ENCODE data around the gene LRRC75A. TPM values are rescaled to one million over a fixed set of nuclear protein-coding genes. Genes with fewer than 3 reads are reported as not detected.
"Not testable (repeated sequence)": the region's sequence is repeated elsewhere in the genome, so short reads cannot be mapped to it uniquely, and the experiment has no call there.

LRRC75A gene
- total RNA-seq, 1 donor from 2014 or later = 0.96 TPM

DNA sequence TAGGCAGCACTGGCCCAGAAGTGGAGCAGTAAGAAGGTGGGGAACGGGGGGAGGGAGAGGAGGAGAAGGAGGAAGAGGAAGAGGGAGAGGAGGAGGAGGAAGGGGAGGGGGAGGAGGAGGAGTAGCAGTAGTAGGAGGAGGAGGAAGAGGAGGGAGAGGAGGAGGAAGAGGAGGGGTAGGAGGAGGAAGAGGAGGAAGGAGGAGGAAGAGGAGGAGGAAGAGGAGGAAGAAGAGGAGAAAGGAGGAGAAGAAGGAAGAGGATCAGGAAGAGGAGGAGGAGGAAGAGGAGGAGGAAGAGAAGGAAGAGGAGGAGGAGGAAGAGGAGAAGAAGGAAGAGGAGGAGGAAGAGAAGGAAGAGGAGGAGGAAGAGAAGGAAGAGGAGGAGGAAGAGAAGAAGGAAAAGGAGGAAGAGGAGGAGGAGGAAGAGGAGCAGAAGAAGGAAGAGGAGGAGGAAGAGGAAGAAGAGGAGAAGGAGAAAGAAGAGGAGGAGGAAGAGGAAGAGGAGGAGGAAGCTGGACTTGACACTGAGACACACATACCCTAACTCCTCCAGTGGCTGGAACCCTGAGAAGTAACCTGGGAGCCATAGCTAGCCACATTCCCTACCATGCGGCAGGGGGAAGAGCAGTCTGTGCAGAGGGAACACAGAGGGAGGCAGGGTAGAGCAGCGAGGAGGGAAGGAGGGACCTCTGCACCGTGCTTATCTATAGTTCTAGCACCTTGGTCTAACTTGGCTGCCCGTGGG lies 35.8 kb downstream of the LRRC75A start:
- Histone ChIP-seq H3K27ac (replicated peaks) (no peak overlapping the region), H3K4me1 (peaks cover 17% of the 10 kb centered on the region), H3K4me3 (no peak overlapping the region), H3K36me3 (no peaks in the 10 kb centered on the region), H3K27me3 (ENCODE audit: low read depth) (no peaks in the 10 kb centered on the region), H3K9me3 (replicated peaks) (no peaks in the 10 kb centered on the region)
- TF ChIP-seq, protein P1, sequence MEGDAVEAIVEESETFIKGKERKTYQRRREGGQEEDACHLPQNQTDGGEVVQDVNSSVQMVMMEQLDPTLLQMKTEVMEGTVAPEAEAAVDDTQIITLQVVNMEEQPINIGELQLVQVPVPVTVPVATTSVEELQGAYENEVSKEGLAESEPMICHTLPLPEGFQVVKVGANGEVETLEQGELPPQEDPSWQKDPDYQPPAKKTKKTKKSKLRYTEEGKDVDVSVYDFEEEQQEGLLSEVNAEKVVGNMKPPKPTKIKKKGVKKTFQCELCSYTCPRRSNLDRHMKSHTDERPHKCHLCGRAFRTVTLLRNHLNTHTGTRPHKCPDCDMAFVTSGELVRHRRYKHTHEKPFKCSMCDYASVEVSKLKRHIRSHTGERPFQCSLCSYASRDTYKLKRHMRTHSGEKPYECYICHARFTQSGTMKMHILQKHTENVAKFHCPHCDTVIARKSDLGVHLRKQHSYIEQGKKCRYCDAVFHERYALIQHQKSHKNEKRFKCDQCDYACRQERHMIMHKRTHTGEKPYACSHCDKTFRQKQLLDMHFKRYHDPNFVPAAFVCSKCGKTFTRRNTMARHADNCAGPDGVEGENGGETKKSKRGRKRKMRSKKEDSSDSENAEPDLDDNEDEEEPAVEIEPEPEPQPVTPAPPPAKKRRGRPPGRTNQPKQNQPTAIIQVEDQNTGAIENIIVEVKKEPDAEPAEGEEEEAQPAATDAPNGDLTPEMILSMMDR (IDR thresholded peaks at IDR 0.05; ENCODE audit: borderline replicate concordance) = no peak
- intact Hi-C loops (cut with micrococcal nuclease) = no loop called here
- DNase-seq = no peak

DNA sequence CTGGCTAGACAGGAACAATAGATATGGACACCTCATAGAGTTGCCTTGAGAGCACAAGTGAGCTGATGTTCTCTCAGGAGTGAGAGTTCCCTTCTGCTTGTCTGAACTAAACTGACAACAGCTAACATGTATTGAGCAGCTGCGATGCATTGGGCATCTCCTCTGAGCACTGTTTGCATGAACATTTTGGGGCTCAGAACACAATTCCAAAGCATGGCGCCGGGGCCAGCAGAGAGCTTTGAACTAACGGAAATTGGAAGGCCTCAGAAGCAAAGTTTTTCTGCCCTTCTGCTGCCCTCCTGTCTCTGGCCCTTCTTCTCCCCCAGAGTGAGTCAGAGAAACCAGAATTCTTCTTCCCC lies 38.5 kb downstream of the LRRC75A start:
- intact Hi-C loops (cut with micrococcal nuclease) = loop anchor here (5.0 kb wide), 1 partner anchor 69 kb away; no protein-coding TSS in a partner anchor
- TF ChIP-seq, protein P1 (IDR thresholded peaks at IDR 0.05; ENCODE audit: borderline replicate concordance) = no peak

GRCh38 chr17:16452268-16452667 lies 39.7 kb downstream of the LRRC75A start:
- H3K36me3 ChIP-seq = peaks cover 14% of the 10 kb centered on the region
- not testable (repeated sequence) for H3K4me1 ChIP-seq; DNase-seq; H3K4me3 ChIP-seq; H3K27me3 ChIP-seq (ENCODE audit: low read depth); H3K27ac ChIP-seq (replicated peaks); H3K9me3 ChIP-seq (replicated peaks)
- intact Hi-C loops (cut with micrococcal nuclease) = loop anchor here (5.0 kb wide), 1 partner anchor 70 kb away; no protein-coding TSS in a partner anchor

More for the DNA sequence above, 38.5 kb downstream of the LRRC75A start:
- no peak overlapping the region for H3K4me3 ChIP-seq
- peaks cover 7% of the 10 kb centered on the region for H3K36me3 ChIP-seq
- H3K27me3 ChIP-seq (ENCODE audit: low read depth) = no peaks in the 10 kb centered on the region
- no peaks in the 10 kb centered on the region for H3K9me3 ChIP-seq (replicated peaks)
- no peak for DNase-seq
- H3K4me1 ChIP-seq = no peaks in the 10 kb centered on the region
- no peak overlapping the region for H3K27ac ChIP-seq (replicated peaks)

- H3K36me3 ChIP-seq = peaks cover 20% of the 10 kb centered on the region
- H3K27ac ChIP-seq (replicated peaks) = no peak overlapping the region
- intact Hi-C loops (cut with micrococcal nuclease) = loop anchor here (5.0 kb wide), 1 partner anchor 72 kb away; no protein-coding TSS in a partner anchor
- no peaks in the 10 kb centered on the region for H3K9me3 ChIP-seq (replicated peaks)
- H3K4me1 ChIP-seq = peaks cover 7% of the 10 kb centered on the region
- no peaks in the 10 kb centered on the region for H3K27me3 ChIP-seq (ENCODE audit: low read depth)
- TF ChIP-seq, protein P1 (IDR thresholded peaks at IDR 0.05; ENCODE audit: borderline replicate concordance) = no peak
- no peak overlapping the region for H3K4me3 ChIP-seq
- DNase-seq = no peak
Measured at GRCh38 chr17:16450028-16450427, 42.0 kb downstream of the LRRC75A start.

GRCh38 chr17:16449121-16449570 lies 42.8 kb downstream of the LRRC75A start:
- TF ChIP-seq, protein P1 (IDR thresholded peaks at IDR 0.05; ENCODE audit: borderline replicate concordance) = no peak
- H3K27me3 ChIP-seq (ENCODE audit: low read depth) = no peaks in the 10 kb centered on the region
- H3K27ac ChIP-seq (replicated peaks) = no peak overlapping the region
- H3K4me1 ChIP-seq = peaks cover 15% of the 10 kb centered on the region
- no peak for DNase-seq
- H3K9me3 ChIP-seq (replicated peaks) = no peaks in the 10 kb centered on the region
- intact Hi-C loops (cut with micrococcal nuclease) = loop anchor here (10.0 kb wide), 1 partner anchor 64 kb away; the partner anchor contains the start of gene UBB
- no peak overlapping the region for H3K4me3 ChIP-seq
- peaks cover 25% of the 10 kb centered on the region for H3K36me3 ChIP-seq

GRCh38 chr17:16448490-16448889 lies 43.5 kb downstream of the LRRC75A start:
- Histone ChIP-seq H3K4me3 (no peak overlapping the region), H3K9me3 (replicated peaks) (no peaks in the 10 kb centered on the region), H3K27ac (replicated peaks) (no peak overlapping the region), H3K27me3 (ENCODE audit: low read depth) (no peaks in the 10 kb centered on the region), H3K36me3 (peaks cover 31% of the 10 kb centered on the region), H3K4me1 (peaks cover 22% of the 10 kb centered on the region)
- DNase-seq = no peak
- intact Hi-C loops (cut with micrococcal nuclease) = loop anchor here (10.0 kb wide), 1 partner anchor 64 kb away; the partner anchor contains the start of gene UBB
- TF ChIP-seq, protein P1 (IDR thresholded peaks at IDR 0.05; ENCODE audit: borderline replicate concordance) = no peak

Data from left ventricle myocardium inferior (tissue), 1 donor.